Suprapubic skin (tissue), 4 donors: ENCODE results near the gene MXI1. TPM values are rescaled to one million over a fixed set of nuclear protein-coding genes. Genes with fewer than 3 reads are reported as not detected.
"Not testable (repeated sequence)": the region's sequence is repeated elsewhere in the genome, so short reads cannot be mapped to it uniquely, and the experiment has no call there.

Experiments
- DNase-seq, 2 donors: peaks; one replicate each; pipeline ENCODE4 v3.0.0-alpha.2; 2019; ENCODE audit warnings: low spot score in 2 of 2
- H3K27ac ChIP-seq: fragments of 200-600 bp; sonication (generic); one replicate; pipeline ENCODE4 v1.5.1; 2019
- H3K27me3 ChIP-seq: fragments of 200-600 bp; sonication (generic); one replicate; pipeline ENCODE4 v1.5.1; 2019
- H3K36me3 ChIP-seq: fragments of 200-600 bp; sonication (generic); one replicate; pipeline ENCODE4 v1.5.1; 2019
- H3K4me1 ChIP-seq: fragments of 200-600 bp; sonication (generic); one replicate; pipeline ENCODE4 v1.5.1; 2019
- H3K4me3 ChIP-seq: fragments of 200-600 bp; sonication (generic); one replicate; pipeline ENCODE4 v1.5.1; 2019; ENCODE audit warnings: mild to moderate bottlenecking
- H3K9me3 ChIP-seq: fragments of 200-600 bp; sonication (generic); one replicate; pipeline ENCODE4 v1.5.1; 2019
- CTCF ChIP-seq, 2 donors: fragments of 200-600 bp in 1 of 2; fragments of 450-650 bp in 1 of 2; sonication (generic) in 1 of 2; IDR thresholded peaks; one replicate each; pipeline ENCODE4 v1.5.1; 2016 to 2019; ENCODE audit warnings: antibody characterized with exemption in 2 of 2, mild to moderate bottlenecking in 1 of 2, moderate library complexity in 1 of 2
- EP300 ChIP-seq: sonication (generic); formaldehyde crosslinking; IDR thresholded peaks from one replicate; pipeline ENCODE4 v1.6.1; 2017; ENCODE audit warnings: antibody characterized with exemption
- POLR2A ChIP-seq, 2 donors: fragments of 450-650 bp; IDR thresholded peaks; one replicate each; pipeline ENCODE4 v1.6.1; 2017; ENCODE audit warnings: antibody characterized with exemption in 2 of 2, mild to moderate bottlenecking in 2 of 2, moderate library complexity in 2 of 2
- POLR2AphosphoS5 ChIP-seq, 3 donors: sonication (generic); formaldehyde crosslinking; IDR thresholded peaks; one replicate each; pipeline ENCODE4 v1.6.1; 2017; ENCODE audit warnings: antibody characterized with exemption in 3 of 3
- WGBS: methylation state at CpG from one replicate; pipeline ENCODE4 v1.1.5; 2018; 5-methylcytosine and 5-hydroxymethylcytosine counted together
- total RNA-seq, 4 donors: library from RNA; depleted of rRNA; stranded (reverse); fragments of >200 nt; gene quantifications; one replicate each; pipeline ENCODE4 v1.1.0, GENCODE V29; 2016

MXI1 gene
- total RNA-seq, 4 donors from 2014 or later = 64.3 to 77.9 (median 70.9) TPM

- no peak overlapping the region for H3K27ac ChIP-seq
- H3K36me3 ChIP-seq = peaks cover 16% of the 10 kb centered on the region
- no peak overlapping the region for H3K4me3 ChIP-seq
- no peaks in the 10 kb centered on the region for H3K27me3 ChIP-seq
- WGBS = 86% methylated on average over 1 of the region's 1 CpG
- no peak for TF ChIP-seq POLR2A (IDR thresholded peaks at IDR 0.05)
- TF ChIP-seq CTCF (IDR thresholded peaks at IDR 0.05) = no peak
- no peaks in the 10 kb centered on the region for H3K9me3 ChIP-seq
- H3K4me1 ChIP-seq = no peaks in the 10 kb centered on the region
- no peak for DNase-seq
Measured at GRCh38 chr10:110242511-110242910, 35.1 kb downstream of the MXI1 start.

- WGBS = 93% methylated on average over 3 of the region's 3 CpGs
- Histone ChIP-seq H3K4me1 (no peaks in the 10 kb centered on the region), H3K9me3 (no peaks in the 10 kb centered on the region), H3K36me3 (peaks cover 12% of the 10 kb centered on the region), H3K27me3 (no peaks in the 10 kb centered on the region), H3K27ac (no peak overlapping the region), H3K4me3 (no peak overlapping the region)
- TF ChIP-seq POLR2AphosphoS5 (IDR thresholded peaks at IDR 0.05) = no peak
- TF ChIP-seq EP300 = no peak
- no peak for TF ChIP-seq CTCF (IDR thresholded peaks at IDR 0.05)
- no peak for TF ChIP-seq POLR2A (IDR thresholded peaks at IDR 0.05)
- no peak for DNase-seq
Measured at GRCh38 chr10:110244550-110244949, 37.1 kb downstream of the MXI1 start.

- not testable (repeated sequence) for H3K27ac ChIP-seq, H3K9me3 ChIP-seq, DNase-seq, H3K4me3 ChIP-seq, H3K4me1 ChIP-seq, H3K27me3 ChIP-seq
- WGBS = 73% methylated on average over 5 of the region's 5 CpGs
- peaks cover 12% of the 10 kb centered on the region for H3K36me3 ChIP-seq
Measured at GRCh38 chr10:110247833-110248232, 40.4 kb downstream of the MXI1 start.

- not testable (repeated sequence) for H3K9me3 ChIP-seq, H3K4me3 ChIP-seq, DNase-seq, H3K4me1 ChIP-seq, H3K27me3 ChIP-seq, H3K27ac ChIP-seq
- H3K36me3 ChIP-seq = peaks cover 12% of the 10 kb centered on the region
- 77% methylated on average over 1 of the region's 1 CpG for WGBS
Measured at GRCh38 chr10:110249489-110249888, 42.1 kb downstream of the MXI1 start.

- not testable (repeated sequence) for H3K27me3 ChIP-seq, DNase-seq, H3K9me3 ChIP-seq, H3K4me1 ChIP-seq, H3K27ac ChIP-seq, H3K4me3 ChIP-seq, H3K36me3 ChIP-seq
- 32% methylated on average over 1 of the region's 1 CpG for WGBS
Measured at GRCh38 chr10:110251392-110251791, 44.0 kb downstream of the MXI1 start.

GRCh38 chr10:110252151-110252550 lies 44.7 kb downstream of the MXI1 start:
- no peak overlapping the region for H3K27ac ChIP-seq
- TF ChIP-seq EP300 = no peak
- TF ChIP-seq POLR2AphosphoS5 (IDR thresholded peaks at IDR 0.05) = no peak
- TF ChIP-seq POLR2A (IDR thresholded peaks at IDR 0.05) = no peak
- no peak for TF ChIP-seq CTCF (IDR thresholded peaks at IDR 0.05)
- H3K4me1 ChIP-seq = no peaks in the 10 kb centered on the region
- H3K4me3 ChIP-seq = no peak overlapping the region
- WGBS = 87% methylated on average over 1 of the region's 1 CpG
- H3K9me3 ChIP-seq = no peaks in the 10 kb centered on the region
- no peaks in the 10 kb centered on the region for H3K36me3 ChIP-seq
- H3K27me3 ChIP-seq = no peaks in the 10 kb centered on the region
- no peak for DNase-seq

- no peak for DNase-seq
- Histone ChIP-seq H3K27me3 (no peaks in the 10 kb centered on the region), H3K4me3 (no peak overlapping the region), H3K9me3 (no peaks in the 10 kb centered on the region), H3K27ac (no peak overlapping the region), H3K36me3 (no peaks in the 10 kb centered on the region), H3K4me1 (no peaks in the 10 kb centered on the region)
- TF ChIP-seq POLR2AphosphoS5 (IDR thresholded peaks at IDR 0.05) (no peak), EP300 (no peak), CTCF (IDR thresholded peaks at IDR 0.05) (no peak), POLR2A (IDR thresholded peaks at IDR 0.05) (no peak)
Measured at GRCh38 chr10:110254467-110254866, 47.1 kb downstream of the MXI1 start.
